Stomach (tissue), 4 donors: Measurements from ENCODE around the gene VTI1A.

Source experiments
- POLR2A ChIP-seq, 4 donors: fragments of 450-650 bp; IDR thresholded peaks; one replicate each; pipeline ENCODE4 v1.6.1; 2016; ENCODE audit warnings: antibody characterized with exemption in 4 of 4, control low read depth in 2 of 4, mild to moderate bottlenecking in 1 of 4, moderate library complexity in 1 of 4
- POLR2AphosphoS5 ChIP-seq, 3 donors: sonication (generic); formaldehyde crosslinking; IDR thresholded peaks; one replicate each; pipeline ENCODE4 v1.6.1; 2016; ENCODE audit warnings: antibody characterized with exemption in 3 of 3
- TF ChIP-seq, protein P1 (sequence below), 7 experiments: fragments of 450-650 bp in 4 of 7; fragments of 200-600 bp in 3 of 7; sonication (generic) in 3 of 7; IDR thresholded peaks; one replicate each; pipeline ENCODE4 v1.5.1; 2016 to 2019; ENCODE audit warnings: antibody characterized with exemption in 7 of 7, control low read depth in 2 of 7, mild to moderate bottlenecking in 1 of 7

DNA sequence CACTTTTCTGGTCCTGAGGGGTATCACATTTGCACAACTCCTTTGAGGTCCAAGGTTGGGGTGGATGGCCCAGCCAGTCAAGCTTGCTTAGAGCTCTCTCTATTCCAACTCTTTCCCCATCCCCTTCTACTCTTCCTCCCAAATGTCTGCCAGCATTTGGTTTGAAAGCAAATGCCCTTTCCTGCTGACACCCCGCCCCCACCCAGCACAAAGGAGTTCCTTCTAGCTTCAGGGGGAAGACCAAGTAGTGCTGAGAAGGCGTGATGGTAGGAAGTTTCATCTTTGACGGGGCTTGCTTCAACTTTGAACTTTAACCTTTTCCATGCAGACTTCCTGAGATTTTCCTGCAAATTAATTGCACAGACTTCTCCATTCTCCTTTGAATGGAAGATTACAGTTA, 365.6 kb downstream of the VTI1A start:
- TF ChIP-seq, protein P1, sequence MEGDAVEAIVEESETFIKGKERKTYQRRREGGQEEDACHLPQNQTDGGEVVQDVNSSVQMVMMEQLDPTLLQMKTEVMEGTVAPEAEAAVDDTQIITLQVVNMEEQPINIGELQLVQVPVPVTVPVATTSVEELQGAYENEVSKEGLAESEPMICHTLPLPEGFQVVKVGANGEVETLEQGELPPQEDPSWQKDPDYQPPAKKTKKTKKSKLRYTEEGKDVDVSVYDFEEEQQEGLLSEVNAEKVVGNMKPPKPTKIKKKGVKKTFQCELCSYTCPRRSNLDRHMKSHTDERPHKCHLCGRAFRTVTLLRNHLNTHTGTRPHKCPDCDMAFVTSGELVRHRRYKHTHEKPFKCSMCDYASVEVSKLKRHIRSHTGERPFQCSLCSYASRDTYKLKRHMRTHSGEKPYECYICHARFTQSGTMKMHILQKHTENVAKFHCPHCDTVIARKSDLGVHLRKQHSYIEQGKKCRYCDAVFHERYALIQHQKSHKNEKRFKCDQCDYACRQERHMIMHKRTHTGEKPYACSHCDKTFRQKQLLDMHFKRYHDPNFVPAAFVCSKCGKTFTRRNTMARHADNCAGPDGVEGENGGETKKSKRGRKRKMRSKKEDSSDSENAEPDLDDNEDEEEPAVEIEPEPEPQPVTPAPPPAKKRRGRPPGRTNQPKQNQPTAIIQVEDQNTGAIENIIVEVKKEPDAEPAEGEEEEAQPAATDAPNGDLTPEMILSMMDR (IDR thresholded peaks at IDR 0.05): no peak
- TF ChIP-seq POLR2AphosphoS5 (IDR thresholded peaks at IDR 0.05) (no peak), POLR2A (IDR thresholded peaks at IDR 0.05) (no peak)
